H1 (cell line): ENCODE results near the gene CCDC136. TPM values are rescaled to one million over a fixed set of nuclear protein-coding genes. Genes with fewer than 3 reads are reported as not detected.

Source experiments
- CTCF ChIA-PET: fragments of 300-600 bp; sonication (Branson Sonifier 250); formaldehyde crosslinking; loops from one replicate; lab custom pipeline; 2021; ENCODE audit not compliant: partially characterized antibody; lab: Charles Lee
- POLR2A ChIA-PET: fragments of 300-600 bp; sonication (Branson Sonifier 250); formaldehyde crosslinking; loops from one replicate; lab custom pipeline; 2021; ENCODE audit warnings: inconsistent platforms; ENCODE audit not compliant: partially characterized antibody; lab: Charles Lee
- DNase-seq, 2 experiments: peaks; one replicate each; pipeline versions ENCODE4 v3.0.0 to v3.0.0-alpha.2; 2010 to 2022; ENCODE audit warnings: low spot score in 2 of 2, low read depth in 1 of 2, mixed read lengths in 1 of 2
- FAIRE-seq: peaks from 2 replicates; lab custom pipeline; 2011; peaks lifted over from hg19 to GRCh38; lab: Jason Lieb, UNC
- H2AFZ ChIP-seq: 2 replicates; pipeline ENCODE4 v1.8.1; 2012; ENCODE audit warnings: low read length, inconsistent platforms
- H2AK5ac ChIP-seq: 2 replicates; pipeline ENCODE4 v1.6.1; 2013; ENCODE audit warnings: low read depth, low read length
- H2BK120ac ChIP-seq: replicated peaks from 2 replicates; pipeline ENCODE3; 2013; ENCODE audit warnings: low read depth, low read length, inconsistent platforms
- H2BK12ac ChIP-seq: 2 replicates; pipeline ENCODE4 v1.6.1; 2013; ENCODE audit warnings: low read depth, low read length
- H2BK15ac ChIP-seq: 2 replicates; pipeline ENCODE4 v1.6.1; 2013; ENCODE audit warnings: low read length
- H2BK20ac ChIP-seq: 2 replicates; pipeline ENCODE4 v1.6.1; 2013; ENCODE audit warnings: low read length
- H2BK5ac ChIP-seq: 2 replicates; pipeline ENCODE4 v1.6.1; 2013; ENCODE audit warnings: low read depth, low read length
- H3K14ac ChIP-seq: 2 replicates; pipeline ENCODE4 v1.6.1; 2013; ENCODE audit warnings: inconsistent platforms; ENCODE audit not compliant: insufficient read length
- H3K18ac ChIP-seq: 2 replicates; pipeline ENCODE4 v1.6.1; 2013; ENCODE audit warnings: low read length; ENCODE audit errors: extremely low read depth
- H3K23ac ChIP-seq: 2 replicates; pipeline ENCODE4 v1.6.1; 2013; ENCODE audit warnings: inconsistent platforms; ENCODE audit not compliant: insufficient read length
- H3K23me2 ChIP-seq: 2 replicates; pipeline ENCODE4 v1.6.1; 2013; ENCODE audit warnings: low read depth, low read length
- H3K27ac ChIP-seq: 2 replicates; pipeline ENCODE4 v1.6.1; 2011; ENCODE audit warnings: low read depth, low read length, inconsistent platforms
- H3K27me3 ChIP-seq, 4 experiments: replicated peaks in 1 of 4; 1 replicate in 1 of 4; 2 replicates in 3 of 4; pipeline versions ENCODE4 v1.6.1 to v1.8.1; 2011 to 2013; ENCODE audit warnings: low read length in 3 of 4, mild to moderate bottlenecking in 3 of 4, inconsistent platforms in 2 of 4, mixed read lengths in 2 of 4, moderate library complexity in 1 of 4; ENCODE audit not compliant: control insufficient read depth in 3 of 4, insufficient read depth in 3 of 4; ENCODE audit errors: extremely low read depth in 1 of 4
- H3K36me3 ChIP-seq, 4 experiments: 2 replicates each; pipeline versions ENCODE4 v1.6.1 to v1.8.1; 2011 to 2013; ENCODE audit warnings: mild to moderate bottlenecking in 4 of 4, low read length in 3 of 4, moderate library complexity in 2 of 4, control low read depth in 1 of 4, inconsistent platforms in 1 of 4; ENCODE audit not compliant: insufficient read depth in 4 of 4, control insufficient read depth in 2 of 4
- H3K4ac ChIP-seq: replicated peaks from 2 replicates; pipeline ENCODE3; 2013; ENCODE audit warnings: low read length, low read depth, mixed read lengths, inconsistent platforms; ENCODE audit not compliant: insufficient read length
- H3K4me1 ChIP-seq, 4 experiments: replicated peaks in 1 of 4; 1 replicate in 1 of 4; 2 replicates in 3 of 4; pipeline versions ENCODE4 v1.6.1 to v1.8.1; 2011 to 2013; ENCODE audit warnings: low read length in 3 of 4, inconsistent platforms in 2 of 4, mixed read lengths in 1 of 4; ENCODE audit not compliant: insufficient read depth in 4 of 4, control insufficient read depth in 3 of 4
- H3K4me2 ChIP-seq, 2 experiments: 2 replicates each; pipeline versions ENCODE4 v1.6.1 to v1.8.1; 2011 to 2013; ENCODE audit warnings: low read depth in 2 of 2, low read length in 2 of 2, control low read depth in 1 of 2, inconsistent platforms in 1 of 2, mild to moderate bottlenecking in 1 of 2; ENCODE audit not compliant: insufficient read depth in 1 of 2
- H3K4me3 ChIP-seq, 4 experiments: fragments of 200-600, 300-600 bp in 1 of 4; sonication (generic), shearing (Covaris generic), sonication (Bioruptor Twin) in 1 of 4; 2 replicates each; pipeline versions ENCODE4 v1.5.1 to v1.8.1; 2011 to 2016; ENCODE audit warnings: low read length in 4 of 4, low read depth in 3 of 4, control low read depth in 2 of 4, inconsistent platforms in 2 of 4, mild to moderate bottlenecking in 2 of 4, mixed read lengths in 1 of 4, moderate library complexity in 1 of 4; ENCODE audit not compliant: insufficient read depth in 2 of 4; ENCODE audit errors: extremely low read depth in 1 of 4
- H3K56ac ChIP-seq: replicated peaks from 2 replicates; pipeline ENCODE3; 2013; ENCODE audit warnings: low read depth, mild to moderate bottlenecking, mixed read lengths, low read length, inconsistent platforms; ENCODE audit not compliant: insufficient read length
- H3K79me1 ChIP-seq: 2 replicates; pipeline ENCODE4 v1.6.1; 2013; ENCODE audit warnings: low read depth, low read length, control low read depth
- H3K79me2 ChIP-seq, 2 experiments: 2 replicates each; pipeline versions ENCODE4 v1.6.1 to v1.8.1; 2012 to 2013; ENCODE audit warnings: low read length in 2 of 2, mild to moderate bottlenecking in 2 of 2, inconsistent platforms in 1 of 2; ENCODE audit not compliant: insufficient read depth in 2 of 2, control insufficient read depth in 1 of 2
- H3K9ac ChIP-seq, 4 experiments: replicated peaks in 1 of 4; 1 replicate in 1 of 4; 2 replicates in 3 of 4; pipeline versions ENCODE4 v1.6.1 to v1.8.1; 2011 to 2013; ENCODE audit warnings: low read depth in 3 of 4, low read length in 3 of 4, control low read depth in 2 of 4, mild to moderate bottlenecking in 2 of 4, moderate library complexity in 2 of 4, inconsistent platforms in 1 of 4; ENCODE audit errors: extremely low read depth in 1 of 4
- H3K9me3 ChIP-seq, 2 experiments: 2 replicates each; pipeline versions ENCODE4 v1.6.1 to v1.8.1; 2012 to 2013; ENCODE audit warnings: mild to moderate bottlenecking in 2 of 2, moderate library complexity in 2 of 2, control low read depth in 1 of 2, inconsistent platforms in 1 of 2, low read depth in 1 of 2, low read length in 1 of 2, mixed read lengths in 1 of 2; ENCODE audit not compliant: insufficient read depth in 2 of 2
- H4K20me1 ChIP-seq, 2 experiments: replicated peaks in 1 of 2; 2 replicates each; pipeline versions ENCODE3 to v1.8.1; 2011 to 2013; ENCODE audit warnings: inconsistent platforms in 2 of 2, low read length in 2 of 2, mild to moderate bottlenecking in 1 of 2; ENCODE audit not compliant: insufficient read depth in 2 of 2, control insufficient read depth in 1 of 2
- H4K5ac ChIP-seq: 2 replicates; pipeline ENCODE4 v1.6.1; 2013; ENCODE audit warnings: low read length, low read depth, mixed read lengths, inconsistent platforms; ENCODE audit not compliant: insufficient read length
- H4K8ac ChIP-seq: 2 replicates; pipeline ENCODE4 v1.8.0; 2013; ENCODE audit warnings: mild to moderate bottlenecking, moderate library complexity, low read length, inconsistent platforms; ENCODE audit not compliant: insufficient read depth; ENCODE audit errors: extremely low read depth
- H4K91ac ChIP-seq: replicated peaks from 2 replicates; pipeline ENCODE3; 2013; ENCODE audit warnings: low read length, mixed read lengths, inconsistent platforms; ENCODE audit not compliant: insufficient read length
- ATF3 ChIP-seq: IDR thresholded peaks from 2 replicates; pipeline ENCODE4 v1.6.1; 2011; ENCODE audit warnings: low read depth, mild to moderate bottlenecking, low read length; ENCODE audit not compliant: insufficient read depth
- CBX5 ChIP-seq: fragments of 300-800, 300-1000 bp; sonication (generic); IDR thresholded peaks from 2 replicates; pipeline ENCODE4 v1.7.1; 2016; ENCODE audit warnings: antibody characterized with exemption, low read length, low read depth
- CHD1 ChIP-seq: IDR thresholded peaks from 2 replicates; pipeline ENCODE4 v1.6.1; 2012; ENCODE audit warnings: low read depth, low read length, improper control_type of control experiment
- CHD2 ChIP-seq: IDR thresholded peaks from 2 replicates; pipeline ENCODE4 v1.6.1; 2012; ENCODE audit warnings: low read length, improper control_type of control experiment
- E2F6 ChIP-seq: IDR thresholded peaks from 2 replicates; pipeline ENCODE4 v1.6.1; 2012; ENCODE audit warnings: inconsistent platforms
- EP300 ChIP-seq, 2 experiments: IDR thresholded peaks; 1 replicate in 1 of 2; 2 replicates in 1 of 2; pipeline ENCODE4 v1.6.1; 2011 to 2012; ENCODE audit warnings: low read depth in 2 of 2, low read length in 2 of 2, mild to moderate bottlenecking in 2 of 2, borderline replicate concordance in 1 of 2, inconsistent platforms in 1 of 2, moderate library complexity in 1 of 2
- HDAC2 ChIP-seq, 2 experiments: fragments of 300-600 bp in 1 of 2; sonication (generic) in 1 of 2; IDR thresholded peaks; 2 replicates each; pipeline ENCODE4 v1.6.1; 2011 to 2012; ENCODE audit warnings: low read depth in 2 of 2, low read length in 2 of 2, mild to moderate bottlenecking in 2 of 2, moderate library complexity in 2 of 2, borderline replicate concordance in 1 of 2, inconsistent platforms in 1 of 2
- HDAC6 ChIP-seq: IDR thresholded peaks from one replicate; pipeline ENCODE4 v1.7.1; 2012; ENCODE audit warnings: low read depth, mild to moderate bottlenecking, inconsistent platforms, low read length, moderate library complexity
- POLR2AphosphoS5 ChIP-seq: IDR thresholded peaks from 2 replicates; pipeline ENCODE4 v1.6.1; 2011; ENCODE audit warnings: low read depth, low read length
- POU5F1 ChIP-seq: IDR thresholded peaks from 2 replicates; pipeline ENCODE4 v1.6.1; 2011; ENCODE audit warnings: low read depth, mild to moderate bottlenecking, low read length, moderate library complexity
- RNF2 ChIP-seq: fragments of 200-900, 300-1000 bp; sonication (generic); IDR thresholded peaks from 2 replicates; pipeline ENCODE4 v1.7.1; 2016; ENCODE audit warnings: borderline replicate concordance, low read depth, mild to moderate bottlenecking, antibody characterized with exemption, low read length; ENCODE audit not compliant: poor library complexity, severe bottlenecking; ENCODE audit errors: missing control alignments
- SAP30 ChIP-seq: fragments of 300-600 bp; sonication (generic); IDR thresholded peaks from 2 replicates; pipeline ENCODE4 v1.7.1; 2012; ENCODE audit warnings: low read length, moderate library complexity, mild to moderate bottlenecking, inconsistent platforms; ENCODE audit not compliant: insufficient read depth, insufficient replicate concordance
- WGBS, 2 experiments: shearing (Covaris generic) in 1 of 2; methylation state at CpG; one replicate each; pipeline versions ENCODE4 v1.1.6 to v1.1.7; 2013 to 2015; ENCODE audit warnings: low lambda C conversion rate in 2 of 2, mixed read lengths in 2 of 2, inconsistent platforms in 1 of 2, low coverage in 1 of 2, missing lambda C conversion rate in 1 of 2; ENCODE audit not compliant: insufficient replicate concordance in 2 of 2, insufficient coverage in 1 of 2, insufficient read length in 1 of 2; ENCODE audit errors: extremely low coverage in 1 of 2, missing lambda C conversion rate in 1 of 2; 5-methylcytosine and 5-hydroxymethylcytosine counted together
- polyA plus RNA-seq, 7 experiments: library from polyadenylated mRNA; depleted of rRNA in 3 of 7; stranded (reverse) in 5 of 7; unstranded in 2 of 7; fragments of >200 nt in 5 of 7; fragments of 200-250 nt in 2 of 7; gene quantifications; 1 replicate in 5 of 7; 2 replicates in 1 of 7; 4 replicates in 1 of 7; pipeline versions ENCODE4 v1.2.1 to v1.2.3, GENCODE V29; 2011 to 2013; ENCODE audit warnings: missing spikeins in 2 of 7, mixed read lengths in 2 of 7
- total RNA-seq: library from RNA; stranded (reverse); fragmentation: NEBNext Ultra II Directional; extraction: Animal tissue kit (Norgen Biotek cat#: 25700); gene quantifications from 2 replicates; pipeline ENCODE4 v1.2.1, GENCODE V29; 2021

The CCDC136 gene
- total and polyA plus RNA-seq, 2 of the 8 experiments (the other 6 are each of a cell fraction or from before 2014, with no cell fraction given): 35.6 to 47.7 TPM

- CTCF ChIA-PET: interaction anchor here (1.0 kb wide), 1 partner anchor 42 kb away, joined by 4 read pairs; no protein-coding TSS in a partner anchor
- Histone ChIP-seq H3K27ac (no peak overlapping the region), H3K4me1 (no peaks in the 10 kb centered on the region), H4K8ac (no peak overlapping the region), H3K23me2 (no peaks in the 10 kb centered on the region), H3K18ac (no peak overlapping the region), H3K23ac (no peak overlapping the region), H3K27me3 (no peaks in the 10 kb centered on the region), H2AK5ac (no peak overlapping the region), H2BK120ac (no peak overlapping the region), H2BK20ac (no peak overlapping the region), H3K14ac (no peak overlapping the region), H4K91ac (no peak overlapping the region), H4K20me1 (no peaks in the 10 kb centered on the region), H3K4me3 (no peak overlapping the region), H4K5ac (no peak overlapping the region), H3K79me2 (no peaks in the 10 kb centered on the region), H3K9ac (no peak overlapping the region), H3K9me3 (no peaks in the 10 kb centered on the region), H2BK15ac (no peak overlapping the region), H3K36me3 (peaks cover 2 to 50% (median 18%) of the 10 kb centered on the region in 4 experiments; a peak in 5 of 8 replicates), H3K79me1 (no peaks in the 10 kb centered on the region), H3K4me2 (no peak overlapping the region), H2AFZ (no peak overlapping the region), H3K4ac (no peak overlapping the region), H2BK5ac (no peak overlapping the region), H3K56ac (no peak overlapping the region), H2BK12ac (no peak overlapping the region)
- FAIRE-seq: no peak
- POLR2A ChIA-PET: interaction anchor here (1.9 kb wide), 1 partner anchor 9 kb away, joined by 12 read pairs; no protein-coding TSS in a partner anchor
- no peak for DNase-seq
- WGBS, 2 experiments: 87% methylated on average over 2 of the region's 2 CpGs; no CpG with 5 or more reads in 1 of the 2 experiments
- TF ChIP-seq POU5F1: no peak
- no peak for TF ChIP-seq CHD1
- no peak for TF ChIP-seq POLR2AphosphoS5
- TF ChIP-seq SAP30: no peak
- TF ChIP-seq E2F6: no peak
- no peak for TF ChIP-seq CBX5
- TF ChIP-seq RNF2: no peak
- no peak for TF ChIP-seq HDAC2 (IDR thresholded peaks at IDR 0.05; ENCODE audit: borderline replicate concordance in 1 of 2, low read depth in 2 of 2, low read length in 2 of 2)
- TF ChIP-seq HDAC6: no peak
- no peak for TF ChIP-seq CHD2
- TF ChIP-seq ATF3: no peak
- no peak for TF ChIP-seq EP300 (IDR thresholded peaks at IDR 0.05; ENCODE audit: borderline replicate concordance in 1 of 2, low read depth in 2 of 2, low read length in 2 of 2)
These were observed 7.7 kb downstream of the CCDC136 start for GRCh38 chr7:128799451-128799850.
